Dendritic cell treated with granulocyte-macrophage colony-stimulating factor and Interleukin-4, amounts not matched to agents 40 ng/mL and 50 ng/mL, for 4 days (primary cell): Measurements from ENCODE around the gene CIDEA.
A peak's percentile ranks its signal among the peaks of the same experiment; 100 is the strongest.

Experiments
- H3K27ac Mint-ChIP-seq: one replicate; pipeline ENCODE4 v1.8.0; 2022; ENCODE audit warnings: mild to moderate bottlenecking, mixed read lengths
- H3K27me3 Mint-ChIP-seq: one replicate; pipeline ENCODE4 v1.8.0; 2022; ENCODE audit warnings: mild to moderate bottlenecking, mixed read lengths
- H3K36me3 Mint-ChIP-seq: one replicate; pipeline ENCODE4 v1.8.0; 2022; ENCODE audit warnings: low read depth, mixed read lengths
- H3K4me1 Mint-ChIP-seq: one replicate; pipeline ENCODE4 v1.8.0; 2022; ENCODE audit warnings: low read depth, mixed read lengths
- H3K4me3 Mint-ChIP-seq: one replicate; pipeline ENCODE4 v1.8.0; 2022; ENCODE audit warnings: mild to moderate bottlenecking, moderate library complexity, mixed read lengths
- H3K9me3 Mint-ChIP-seq: one replicate; pipeline ENCODE4 v1.8.0; 2022; ENCODE audit warnings: mixed read lengths
- intact Hi-C: fragments of 100-400 bp; cut with micrococcal nuclease; formaldehyde crosslinking; loops from one replicate; pipeline ENCODE4 v1.15.0; 2022

The CIDEA gene

GRCh38 chr18:12271376-12272235 is 17.4 kb downstream of the CIDEA start:
- intact Hi-C loops: no loop called here
- no peaks in the 10 kb centered on the region for H3K36me3 Mint-ChIP-seq
- H3K4me3 Mint-ChIP-seq: peak overlapping the region; percentile 72
- no peak overlapping the region for H3K27ac Mint-ChIP-seq
- H3K27me3 Mint-ChIP-seq: peaks cover 23% of the 10 kb centered on the region
- no peaks in the 10 kb centered on the region for H3K9me3 Mint-ChIP-seq
- peaks cover 6% of the 10 kb centered on the region for H3K4me1 Mint-ChIP-seq

- H3K4me3 Mint-ChIP-seq: no peak overlapping the region
- no peaks in the 10 kb centered on the region for H3K36me3 Mint-ChIP-seq
- H3K27me3 Mint-ChIP-seq: peaks cover 24% of the 10 kb centered on the region
- H3K4me1 Mint-ChIP-seq: peaks cover 6% of the 10 kb centered on the region
- H3K27ac Mint-ChIP-seq: no peak overlapping the region
- intact Hi-C loops: no loop called here
- no peaks in the 10 kb centered on the region for H3K9me3 Mint-ChIP-seq
Observed at GRCh38 chr18:12274793-12275192, 20.6 kb downstream of the CIDEA start.

GRCh38 chr18:12276736-12277554 is 22.8 kb downstream of the CIDEA start:
- no peaks in the 10 kb centered on the region for H3K9me3 Mint-ChIP-seq
- intact Hi-C loops: no loop called here
- no peak overlapping the region for H3K4me3 Mint-ChIP-seq
- no peaks in the 10 kb centered on the region for H3K36me3 Mint-ChIP-seq
- peaks cover 16% of the 10 kb centered on the region for H3K27me3 Mint-ChIP-seq
- no peak overlapping the region for H3K27ac Mint-ChIP-seq
- H3K4me1 Mint-ChIP-seq: no peaks in the 10 kb centered on the region

- Mint-ChIP-seq H3K4me3 (no peak overlapping the region), H3K9me3 (no peaks in the 10 kb centered on the region), H3K36me3 (no peaks in the 10 kb centered on the region), H3K27ac (no peak overlapping the region), H3K27me3 (peaks cover 20% of the 10 kb centered on the region), H3K4me1 (no peaks in the 10 kb centered on the region)
- intact Hi-C loops: no loop called here
Observed at GRCh38 chr18:12278215-12278671, 24.1 kb downstream of the CIDEA start.

- intact Hi-C loops: no loop called here
- Mint-ChIP-seq H3K27me3 (peaks cover 21% of the 10 kb centered on the region), H3K9me3 (no peaks in the 10 kb centered on the region), H3K36me3 (no peaks in the 10 kb centered on the region), H3K27ac (no peak overlapping the region), H3K4me3 (no peak overlapping the region), H3K4me1 (no peaks in the 10 kb centered on the region)
Observed at GRCh38 chr18:12278741-12279682, 24.9 kb downstream of the CIDEA start.

GRCh38 chr18:12279781-12280531 is 25.8 kb downstream of the CIDEA start:
- H3K4me3 Mint-ChIP-seq: no peak overlapping the region
- no peaks in the 10 kb centered on the region for H3K9me3 Mint-ChIP-seq
- peaks cover 27% of the 10 kb centered on the region for H3K27me3 Mint-ChIP-seq
- no peak overlapping the region for H3K27ac Mint-ChIP-seq
- H3K36me3 Mint-ChIP-seq: no peaks in the 10 kb centered on the region
- intact Hi-C loops: no loop called here
- H3K4me1 Mint-ChIP-seq: no peaks in the 10 kb centered on the region

GRCh38 chr18:12281861-12282260 is 27.7 kb downstream of the CIDEA start:
- Mint-ChIP-seq H3K36me3 (no peaks in the 10 kb centered on the region), H3K4me3 (no peak overlapping the region), H3K4me1 (no peaks in the 10 kb centered on the region), H3K27me3 (peaks cover 40% of the 10 kb centered on the region), H3K27ac (no peak overlapping the region), H3K9me3 (no peaks in the 10 kb centered on the region)
- intact Hi-C loops: no loop called here

GRCh38 chr18:12282442-12283039 is 28.4 kb downstream of the CIDEA start:
- intact Hi-C loops: no loop called here
- Mint-ChIP-seq H3K4me1 (peaks cover 3% of the 10 kb centered on the region), H3K36me3 (no peaks in the 10 kb centered on the region), H3K27me3 (peaks cover 44% of the 10 kb centered on the region), H3K27ac (no peak overlapping the region), H3K4me3 (no peak overlapping the region), H3K9me3 (no peaks in the 10 kb centered on the region)

- Mint-ChIP-seq H3K27ac (no peak overlapping the region), H3K9me3 (no peaks in the 10 kb centered on the region), H3K4me1 (peaks cover 10% of the 10 kb centered on the region), H3K36me3 (no peaks in the 10 kb centered on the region), H3K4me3 (no peak overlapping the region), H3K27me3 (peaks cover 51% of the 10 kb centered on the region)
- intact Hi-C loops: no loop called here
Observed at GRCh38 chr18:12283256-12283655, 29.1 kb downstream of the CIDEA start.

- H3K27me3 Mint-ChIP-seq: peaks cover 55% of the 10 kb centered on the region
- H3K4me3 Mint-ChIP-seq: no peak overlapping the region
- H3K36me3 Mint-ChIP-seq: no peaks in the 10 kb centered on the region
- H3K27ac Mint-ChIP-seq: no peak overlapping the region
- H3K9me3 Mint-ChIP-seq: no peaks in the 10 kb centered on the region
- H3K4me1 Mint-ChIP-seq: peaks cover 10% of the 10 kb centered on the region
- intact Hi-C loops: no loop called here
Observed at GRCh38 chr18:12283666-12284065, 29.5 kb downstream of the CIDEA start.

- no peak overlapping the region for H3K27ac Mint-ChIP-seq
- H3K9me3 Mint-ChIP-seq: no peaks in the 10 kb centered on the region
- no peak overlapping the region for H3K4me3 Mint-ChIP-seq
- intact Hi-C loops: no loop called here
- H3K27me3 Mint-ChIP-seq: peaks cover 64% of the 10 kb centered on the region
- peaks cover 10% of the 10 kb centered on the region for H3K4me1 Mint-ChIP-seq
- no peaks in the 10 kb centered on the region for H3K36me3 Mint-ChIP-seq
Observed at GRCh38 chr18:12287131-12287681, 33.0 kb downstream of the CIDEA start.

GRCh38 chr18:12287684-12288402 is 33.7 kb downstream of the CIDEA start:
- intact Hi-C loops: no loop called here
- Mint-ChIP-seq H3K27ac (no peak overlapping the region), H3K36me3 (no peaks in the 10 kb centered on the region), H3K27me3 (peaks cover 61% of the 10 kb centered on the region), H3K4me3 (peak overlapping the region; percentile 74), H3K4me1 (peaks cover 10% of the 10 kb centered on the region), H3K9me3 (no peaks in the 10 kb centered on the region)
